Right ventricle myocardium inferior (tissue), 1 donor: ENCODE data around the gene ZNF583. TPM values are rescaled to one million over a fixed set of nuclear protein-coding genes. Genes with fewer than 3 reads are reported as not detected.

ENCODE experiments used
- ATAC-seq: fragments of 200-7000 bp; cut with Tn5 transposase; one replicate; pipeline ENCODE4 v1.9.1; 2020; ENCODE audit warnings: mild to moderate bottlenecking, moderate library complexity
- DNase-seq: peaks from one replicate; pipeline ENCODE4 v3.0.0; 2021; ENCODE audit errors: missing footprints
- intact Hi-C: fragments of 100-400 bp; cut with DNase I; formaldehyde crosslinking; loops from one replicate; pipeline ENCODE4 v1.11.0; 2022
- long read RNA-seq: library from polyadenylated mRNA; unstranded; transcript quantifications from one replicate; pipeline ENCODE4 v2.0.0, GENCODE V29; 2021
- total RNA-seq: library from RNA; stranded (reverse); fragmentation: NEBNext Ultra II Directional; extraction: Animal tissue kit (Norgen Biotek cat#: 25700); gene quantifications from one replicate; pipeline ENCODE4 v1.2.1, GENCODE V29; 2021
- donor health status: DM: no; HTN: yes; CAD: no; lungs with severe emphysema.

Gene ZNF583
- 5.4 TPM for total RNA-seq
- long read RNA-seq, full-length matches to known transcripts: 2 of 2 reads
- long read RNA-seq, partial matches to known transcripts: 0 of 2 reads
- long read RNA-seq, other reads (novel, unspliced or antisense): 0 of 2 reads

GRCh38 chr19:56403764-56404704 is at the start of gene ZNF583:
TSS of gene ZNF583 (plus strand) at chr19:56404332. CDS start at chr19:56407115, 2,783 bp downstream.
- peak; percentile 97 for DNase-seq
- peak; percentile 99 for ATAC-seq
- intact Hi-C loops: loop anchor here (5.0 to 10.0 kb wide), 3 partner anchors 73 to 161 kb away; partner anchors contain the start of genes ZFP28, ZNF470 and ZNF667

- intact Hi-C loops: no loop called here
- ATAC-seq (no peak), DNase-seq (no peak)
Observed at GRCh38 chr19:56355517-56355916, 48.6 kb upstream of the ZNF583 start.

GRCh38 chr19:56356944-56357343 is 47.2 kb upstream of the ZNF583 start:
- ATAC-seq (no peak), DNase-seq (no peak)
- intact Hi-C loops: no loop called here

GRCh38 chr19:56360841-56361240 is 43.3 kb upstream of the ZNF583 start:
- intact Hi-C loops: no loop called here
- DNase-seq (no peak), ATAC-seq (no peak)

GRCh38 chr19:56367829-56368711 is 36.1 kb upstream of the ZNF583 start:
- ATAC-seq (peak; percentile 99), DNase-seq (peak; percentile 97)
- intact Hi-C loops: no loop called here

- intact Hi-C loops: no loop called here
- no peak for ATAC-seq
- no peak for DNase-seq
Observed at GRCh38 chr19:56369886-56370676, 34.1 kb upstream of the ZNF583 start.

- intact Hi-C loops: no loop called here
- ATAC-seq: no peak
- no peak for DNase-seq
Observed at GRCh38 chr19:56372281-56372680, 31.9 kb upstream of the ZNF583 start.

- no peak for ATAC-seq
- DNase-seq: no peak
- intact Hi-C loops: no loop called here
Observed at GRCh38 chr19:56377105-56377924, 26.8 kb upstream of the ZNF583 start.

GRCh38 chr19:56383826-56384605 is 20.1 kb upstream of the ZNF583 start:
- DNase-seq (no peak), ATAC-seq (no peak)
- intact Hi-C loops: no loop called here

GRCh38 chr19:56393119-56394012 is 10.8 kb upstream of the ZNF583 start, which contains the start of gene ZNF582:
TSS of gene ZNF582 (minus strand) at chr19:56393534. CDS start at chr19:56391752, 1,782 bp downstream.
- peak; percentile 100 for ATAC-seq
- intact Hi-C loops: loop anchor here (10.0 kb wide), 1 partner anchor 331 kb away; no protein-coding TSS in a partner anchor
- DNase-seq: peak; percentile 99

- no peak for ATAC-seq
- intact Hi-C loops: loop anchor here (10.0 kb wide), 1 partner anchor 326 kb away; no protein-coding TSS in a partner anchor
Observed at GRCh38 chr19:56398809-56399208, 5.3 kb upstream of the ZNF583 start.

GRCh38 chr19:56400485-56400884 is 3.6 kb upstream of the ZNF583 start:
- intact Hi-C loops: loop anchor here (5.0 to 10.0 kb wide), 3 partner anchors 77 to 164 kb away; partner anchors contain the start of genes ZFP28, ZNF470 and ZNF667
- DNase-seq (no peak), ATAC-seq (no peak)

More at GRCh38 chr19:56398809-56399208, 5.3 kb upstream of the ZNF583 start:
- DNase-seq: no peak

- DNase-seq (no peak), ATAC-seq (no peak)
- intact Hi-C loops: loop anchor here (5.0 to 10.0 kb wide), 3 partner anchors 74 to 162 kb away; partner anchors contain the start of genes ZFP28, ZNF470 and ZNF667
Observed at GRCh38 chr19:56403261-56403660, 871 bp upstream of the ZNF583 start.

- no peak for ATAC-seq
- intact Hi-C loops: loop anchor here (5.0 to 10.0 kb wide), 3 partner anchors 73 to 160 kb away; partner anchors contain the start of genes ZFP28, ZNF470 and ZNF667
- DNase-seq: no peak
Observed at GRCh38 chr19:56404705-56405056, 549 bp downstream of the ZNF583 start.

- no peak for DNase-seq
Observed at GRCh38 chr19:56405062-56405461, 930 bp downstream of the ZNF583 start.

More at GRCh38 chr19:56405062-56405461, 930 bp downstream of the ZNF583 start:
- no peak for ATAC-seq
- intact Hi-C loops: loop anchor here (10.0 kb wide), 2 partner anchors 130 to 160 kb away; partner anchors contain the start of genes ZFP28 and ZNF470
